HepG2 (cell line): ENCODE results near the gene ACAP3. TPM values are rescaled to one million over a fixed set of nuclear protein-coding genes. Genes with fewer than 3 reads are reported as not detected.

Experiments used
- ARID4A ChIP-seq: sonication (generic); formaldehyde crosslinking; IDR thresholded peaks from 2 replicates; pipeline ENCODE4 v1.5.0; 2020; ENCODE audit warnings: mild to moderate bottlenecking, missing genetic modification reagents, borderline replicate concordance
- ELK4 ChIP-seq: sonication (generic); formaldehyde crosslinking; IDR thresholded peaks from 2 replicates; pipeline ENCODE4 v1.9.0; 2021; ENCODE audit warnings: missing genetic modification reagents, borderline replicate concordance
- FLYWCH1 ChIP-seq: sonication (generic); formaldehyde crosslinking; IDR thresholded peaks from 2 replicates; pipeline ENCODE4 v1.8.1; 2023; ENCODE audit warnings: mild to moderate bottlenecking, missing genetic modification reagents
- HOXA9 ChIP-seq: sonication (generic); formaldehyde crosslinking; IDR thresholded peaks from 2 replicates; pipeline ENCODE4 v1.8.1; 2022; ENCODE audit warnings: missing genetic modification reagents, mild to moderate bottlenecking, moderate library complexity, borderline replicate concordance
- KIAA2018 ChIP-seq: sonication (generic); formaldehyde crosslinking; IDR thresholded peaks from 2 replicates; pipeline ENCODE4 v1.5.0; 2020; ENCODE audit warnings: mild to moderate bottlenecking, missing genetic modification reagents, borderline replicate concordance
- SP4 ChIP-seq: sonication (generic); formaldehyde crosslinking; IDR thresholded peaks from 2 replicates; pipeline ENCODE4 v1.8.1; 2023; ENCODE audit warnings: mild to moderate bottlenecking, missing genetic modification reagents
- SRSF9 ChIP-seq: fragments of 200-400 bp; formaldehyde crosslinking; IDR thresholded peaks from 2 replicates; pipeline ENCODE4 v1.6.1; 2018; ENCODE audit warnings: borderline replicate concordance, mild to moderate bottlenecking, low read depth, low read length; ENCODE audit not compliant: insufficient read depth, poor library complexity, severe bottlenecking
- ZFY ChIP-seq: sonication (generic); formaldehyde crosslinking; IDR thresholded peaks from 2 replicates; pipeline ENCODE4 v1.4.0; 2020; ENCODE audit warnings: missing genetic modification reagents
- ZHX1 ChIP-seq: sonication (generic); formaldehyde crosslinking; IDR thresholded peaks from 2 replicates; pipeline ENCODE4 v1.8.1; 2022; ENCODE audit warnings: low read depth, mild to moderate bottlenecking, missing genetic modification reagents
- ZNF264 ChIP-seq: sonication (generic); formaldehyde crosslinking; IDR thresholded peaks from 2 replicates; pipeline ENCODE4 v1.4.0; 2020; ENCODE audit warnings: missing genetic modification reagents
- polyA plus RNA-seq, 8 experiments: library from polyadenylated mRNA; depleted of rRNA in 3 of 8; stranded (reverse) in 7 of 8; unstranded in 1 of 8; fragments of >200 nt; fragmentation: Illumina TruSeq in 4 of 8; extraction: Trizol in 4 of 8; gene quantifications; 2 replicates each; pipeline versions ENCODE4 v1.2.1 to v1.2.3, GENCODE V29; 2011 to 2016; ENCODE audit warnings: low read depth in 4 of 8, missing spikeins in 1 of 8, mixed read lengths in 1 of 8; ENCODE audit not compliant: insufficient read depth in 1 of 8
- total RNA-seq, 5 experiments: library from RNA; depleted of rRNA; stranded (reverse); fragments of >200 nt; fragmentation: Illumina TruSeq; extraction: Trizol; gene quantifications; 2 replicates each; pipeline ENCODE4 v1.2.3, GENCODE V29; 2016; ENCODE audit warnings: low read depth in 1 of 5

The ACAP3 gene
- total and polyA plus RNA-seq, 2 of the 13 experiments (the other 11 are each of a cell fraction or from before 2014, with no cell fraction given), result 29.4 to 50.8 TPM

GRCh38 chr1:1331068-1331965 is 23.6 kb upstream of the ACAP3 start, which contains the start of gene TAS1R3 (continued):
- TF ChIP-seq FLYWCH1 (CRISPR knock-in tag) (no peak), ZHX1 (CRISPR knock-in tag) (0 out of 2 replicates have a peak, but pooled peaks have one; percentile 32), KIAA2018 (no peak), SRSF9 (no peak), ZFY (CRISPR knock-in tag) (peak; percentile 55), HOXA9 (CRISPR knock-in tag) (no peak), ELK4 (CRISPR knock-in tag) (no peak), SP4 (no peak), ZNF264 (CRISPR knock-in tag) (no peak), ARID4A (CRISPR knock-in tag) (peak; percentile 24; the same call in 1 of the 2 replicates)
